HepG2 (cell line): ENCODE data around the gene IER2. TPM values are rescaled to one million over a fixed set of nuclear protein-coding genes. Genes with fewer than 3 reads are reported as not detected.
A peak's percentile ranks its signal among the peaks of the same experiment; 100 is the strongest.

Experiments
- ATRX ChIP-seq: sonication (generic); formaldehyde crosslinking; IDR thresholded peaks from 2 replicates; pipeline ENCODE4 v1.4.0; 2020; ENCODE audit warnings: missing genetic modification reagents, borderline replicate concordance
- CREB1 ChIP-seq, 2 experiments: fragments of 450-650 bp in 1 of 2; IDR thresholded peaks; 2 replicates each; pipeline ENCODE4 v1.6.1; 2016 to 2017; ENCODE audit warnings: control low read depth in 1 of 2, mild to moderate bottlenecking in 1 of 2, missing compliant biosample characterization in 1 of 2, missing genetic modification characterization in 1 of 2
- GPN1 ChIP-seq: sonication (generic); formaldehyde crosslinking; IDR thresholded peaks from 2 replicates; pipeline ENCODE4 v1.5.1; 2020; ENCODE audit warnings: missing genetic modification reagents, borderline replicate concordance
- HMG20A ChIP-seq: IDR thresholded peaks from 2 replicates; pipeline ENCODE4 v1.6.1; 2016; ENCODE audit warnings: borderline replicate concordance
- NCOA5 ChIP-seq: sonication (generic); formaldehyde crosslinking; IDR thresholded peaks from 2 replicates; pipeline ENCODE4 v1.4.0; 2020; ENCODE audit warnings: missing genetic modification reagents
- ONECUT2 ChIP-seq: sonication (generic); formaldehyde crosslinking; IDR thresholded peaks from 2 replicates; pipeline ENCODE4 v1.4.0; 2020; ENCODE audit warnings: missing genetic modification reagents
- PAWR ChIP-seq: sonication (generic); formaldehyde crosslinking; IDR thresholded peaks from 2 replicates; pipeline ENCODE4 v1.4.0; 2020; ENCODE audit warnings: missing genetic modification reagents, mild to moderate bottlenecking, borderline replicate concordance
- PCBP2 ChIP-seq: fragments of 200-400 bp; formaldehyde crosslinking; optimal IDR thresholded peaks from 2 replicates; pipeline ENCODE3; 2018; ENCODE audit warnings: low read length, low read depth; ENCODE audit not compliant: poor library complexity, severe bottlenecking
- ZNF282 ChIP-seq: fragments of 450-650 bp; IDR thresholded peaks from 2 replicates; pipeline ENCODE4 v1.6.1; 2018; ENCODE audit not compliant: partially characterized antibody
- ZNF44 ChIP-seq: sonication (generic); formaldehyde crosslinking; IDR thresholded peaks from 2 replicates; pipeline ENCODE4 v1.5.1; 2020; ENCODE audit warnings: mild to moderate bottlenecking, missing genetic modification reagents
- ZNF766 ChIP-seq: sonication (generic); formaldehyde crosslinking; IDR thresholded peaks from 2 replicates; pipeline ENCODE4 v1.5.0; 2020; ENCODE audit warnings: missing genetic modification reagents, borderline replicate concordance
- polyA plus RNA-seq, 8 experiments: library from polyadenylated mRNA; depleted of rRNA in 3 of 8; stranded (reverse) in 7 of 8; unstranded in 1 of 8; fragments of >200 nt; fragmentation: Illumina TruSeq in 4 of 8; extraction: Trizol in 4 of 8; gene quantifications; 2 replicates each; pipeline versions ENCODE4 v1.2.1 to v1.2.3, GENCODE V29; 2011 to 2016; ENCODE audit warnings: low read depth in 4 of 8, missing spikeins in 1 of 8, mixed read lengths in 1 of 8; ENCODE audit not compliant: insufficient read depth in 1 of 8
- total RNA-seq, 5 experiments: library from RNA; depleted of rRNA; stranded (reverse); fragments of >200 nt; fragmentation: Illumina TruSeq; extraction: Trizol; gene quantifications; 2 replicates each; pipeline ENCODE4 v1.2.3, GENCODE V29; 2016; ENCODE audit warnings: low read depth in 1 of 5
- TF ChIP-seq, protein P1 (sequence below): sonication (generic); formaldehyde crosslinking; IDR thresholded peaks from 2 replicates; pipeline ENCODE4 v1.4.0; 2020; ENCODE audit warnings: missing genetic modification reagents
- TF ChIP-seq, protein P2 (sequence below): sonication (generic); formaldehyde crosslinking; IDR thresholded peaks from 2 replicates; pipeline ENCODE4 v1.4.0; 2020; ENCODE audit warnings: mild to moderate bottlenecking, low read depth, missing genetic modification reagents
- TF ChIP-seq, protein P3 (sequence below): IDR thresholded peaks from 2 replicates; pipeline ENCODE4 v1.4.0; 2020; ENCODE audit warnings: mild to moderate bottlenecking, missing genetic modification reagents
- TF ChIP-seq, protein P4 (sequence below): sonication (generic); formaldehyde crosslinking; IDR thresholded peaks from 2 replicates; pipeline ENCODE4 v1.8.0; 2022; ENCODE audit warnings: mild to moderate bottlenecking, missing genetic modification reagents; ENCODE audit not compliant: insufficient replicate concordance
- TF ChIP-seq, protein P5 (sequence below): sonication (generic); formaldehyde crosslinking; IDR thresholded peaks from 2 replicates; pipeline ENCODE4 v1.4.0; 2020; ENCODE audit warnings: missing genetic modification reagents

Gene IER2
- total and polyA plus RNA-seq, 2 of the 13 experiments (the other 11 are each of a cell fraction or from before 2014, with no cell fraction given) = 10.1 to 14.3 TPM

DNA sequence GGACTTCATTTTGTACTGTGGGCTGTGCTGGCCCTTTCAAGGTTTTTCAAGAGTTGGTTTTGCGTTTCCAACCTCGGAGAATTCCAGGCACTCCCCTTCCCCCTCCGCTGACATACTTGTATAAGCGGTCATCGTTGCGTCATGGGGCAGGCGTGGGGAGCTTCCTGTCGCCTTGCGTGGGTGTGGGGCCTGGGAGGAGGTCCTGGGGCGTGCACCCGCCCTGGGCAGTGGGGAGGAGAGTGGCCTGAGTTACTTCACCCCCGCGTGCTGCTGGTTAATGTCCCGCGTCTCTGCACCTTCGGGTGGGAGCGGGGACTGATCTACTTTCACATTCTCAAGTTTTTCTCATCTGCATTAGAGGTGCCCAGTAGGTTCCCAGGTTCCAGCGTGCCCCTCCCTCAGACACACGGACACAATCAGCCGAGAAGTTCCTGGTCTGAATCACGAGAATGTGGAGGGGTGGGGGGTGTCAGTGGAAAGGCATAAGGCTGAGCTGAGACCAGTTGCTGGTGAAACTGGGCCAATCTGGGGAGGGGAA is 4.1 kb downstream of the IER2 start (continued):
- TF ChIP-seq, protein P1, sequence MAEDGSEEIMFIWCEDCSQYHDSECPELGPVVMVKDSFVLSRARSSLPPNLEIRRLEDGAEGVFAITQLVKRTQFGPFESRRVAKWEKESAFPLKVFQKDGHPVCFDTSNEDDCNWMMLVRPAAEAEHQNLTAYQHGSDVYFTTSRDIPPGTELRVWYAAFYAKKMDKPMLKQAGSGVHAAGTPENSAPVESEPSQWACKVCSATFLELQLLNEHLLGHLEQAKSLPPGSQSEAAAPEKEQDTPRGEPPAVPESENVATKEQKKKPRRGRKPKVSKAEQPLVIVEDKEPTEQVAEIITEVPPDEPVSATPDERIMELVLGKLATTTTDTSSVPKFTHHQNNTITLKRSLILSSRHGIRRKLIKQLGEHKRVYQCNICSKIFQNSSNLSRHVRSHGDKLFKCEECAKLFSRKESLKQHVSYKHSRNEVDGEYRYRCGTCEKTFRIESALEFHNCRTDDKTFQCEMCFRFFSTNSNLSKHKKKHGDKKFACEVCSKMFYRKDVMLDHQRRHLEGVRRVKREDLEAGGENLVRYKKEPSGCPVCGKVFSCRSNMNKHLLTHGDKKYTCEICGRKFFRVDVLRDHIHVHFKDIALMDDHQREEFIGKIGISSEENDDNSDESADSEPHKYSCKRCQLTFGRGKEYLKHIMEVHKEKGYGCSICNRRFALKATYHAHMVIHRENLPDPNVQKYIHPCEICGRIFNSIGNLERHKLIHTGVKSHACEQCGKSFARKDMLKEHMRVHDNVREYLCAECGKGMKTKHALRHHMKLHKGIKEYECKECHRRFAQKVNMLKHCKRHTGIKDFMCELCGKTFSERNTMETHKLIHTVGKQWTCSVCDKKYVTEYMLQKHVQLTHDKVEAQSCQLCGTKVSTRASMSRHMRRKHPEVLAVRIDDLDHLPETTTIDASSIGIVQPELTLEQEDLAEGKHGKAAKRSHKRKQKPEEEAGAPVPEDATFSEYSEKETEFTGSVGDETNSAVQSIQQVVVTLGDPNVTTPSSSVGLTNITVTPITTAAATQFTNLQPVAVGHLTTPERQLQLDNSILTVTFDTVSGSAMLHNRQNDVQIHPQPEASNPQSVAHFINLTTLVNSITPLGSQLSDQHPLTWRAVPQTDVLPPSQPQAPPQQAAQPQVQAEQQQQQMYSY = no peak
- TF ChIP-seq PAWR (no peak), PCBP2 (no peak), ZNF44 (CRISPR knock-in tag) (no peak), ATRX (CRISPR knock-in tag) (no peak), GPN1 (CRISPR knock-in tag) (no peak), CREB1 (IDR thresholded peaks at IDR 0.05) (peak; percentile 61), CREB1 (CRISPR knock-in tag; IDR thresholded peaks at IDR 0.05) (peak; percentile 66; the same call in 1 of the 2 replicates), NCOA5 (CRISPR knock-in tag) (no peak), HMG20A (no peak), ZNF766 (CRISPR knock-in tag) (no peak), ZNF282 (no peak), ONECUT2 (CRISPR knock-in tag) (no peak)
- TF ChIP-seq, protein P2, sequence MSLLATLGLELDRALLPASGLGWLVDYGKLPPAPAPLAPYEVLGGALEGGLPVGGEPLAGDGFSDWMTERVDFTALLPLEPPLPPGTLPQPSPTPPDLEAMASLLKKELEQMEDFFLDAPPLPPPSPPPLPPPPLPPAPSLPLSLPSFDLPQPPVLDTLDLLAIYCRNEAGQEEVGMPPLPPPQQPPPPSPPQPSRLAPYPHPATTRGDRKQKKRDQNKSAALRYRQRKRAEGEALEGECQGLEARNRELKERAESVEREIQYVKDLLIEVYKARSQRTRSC (CRISPR knock-in tag) = no peak
- TF ChIP-seq, protein P3, sequence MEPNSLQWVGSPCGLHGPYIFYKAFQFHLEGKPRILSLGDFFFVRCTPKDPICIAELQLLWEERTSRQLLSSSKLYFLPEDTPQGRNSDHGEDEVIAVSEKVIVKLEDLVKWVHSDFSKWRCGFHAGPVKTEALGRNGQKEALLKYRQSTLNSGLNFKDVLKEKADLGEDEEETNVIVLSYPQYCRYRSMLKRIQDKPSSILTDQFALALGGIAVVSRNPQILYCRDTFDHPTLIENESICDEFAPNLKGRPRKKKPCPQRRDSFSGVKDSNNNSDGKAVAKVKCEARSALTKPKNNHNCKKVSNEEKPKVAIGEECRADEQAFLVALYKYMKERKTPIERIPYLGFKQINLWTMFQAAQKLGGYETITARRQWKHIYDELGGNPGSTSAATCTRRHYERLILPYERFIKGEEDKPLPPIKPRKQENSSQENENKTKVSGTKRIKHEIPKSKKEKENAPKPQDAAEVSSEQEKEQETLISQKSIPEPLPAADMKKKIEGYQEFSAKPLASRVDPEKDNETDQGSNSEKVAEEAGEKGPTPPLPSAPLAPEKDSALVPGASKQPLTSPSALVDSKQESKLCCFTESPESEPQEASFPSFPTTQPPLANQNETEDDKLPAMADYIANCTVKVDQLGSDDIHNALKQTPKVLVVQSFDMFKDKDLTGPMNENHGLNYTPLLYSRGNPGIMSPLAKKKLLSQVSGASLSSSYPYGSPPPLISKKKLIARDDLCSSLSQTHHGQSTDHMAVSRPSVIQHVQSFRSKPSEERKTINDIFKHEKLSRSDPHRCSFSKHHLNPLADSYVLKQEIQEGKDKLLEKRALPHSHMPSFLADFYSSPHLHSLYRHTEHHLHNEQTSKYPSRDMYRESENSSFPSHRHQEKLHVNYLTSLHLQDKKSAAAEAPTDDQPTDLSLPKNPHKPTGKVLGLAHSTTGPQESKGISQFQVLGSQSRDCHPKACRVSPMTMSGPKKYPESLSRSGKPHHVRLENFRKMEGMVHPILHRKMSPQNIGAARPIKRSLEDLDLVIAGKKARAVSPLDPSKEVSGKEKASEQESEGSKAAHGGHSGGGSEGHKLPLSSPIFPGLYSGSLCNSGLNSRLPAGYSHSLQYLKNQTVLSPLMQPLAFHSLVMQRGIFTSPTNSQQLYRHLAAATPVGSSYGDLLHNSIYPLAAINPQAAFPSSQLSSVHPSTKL (CRISPR knock-in tag) = no peak
- TF ChIP-seq, protein P4, sequence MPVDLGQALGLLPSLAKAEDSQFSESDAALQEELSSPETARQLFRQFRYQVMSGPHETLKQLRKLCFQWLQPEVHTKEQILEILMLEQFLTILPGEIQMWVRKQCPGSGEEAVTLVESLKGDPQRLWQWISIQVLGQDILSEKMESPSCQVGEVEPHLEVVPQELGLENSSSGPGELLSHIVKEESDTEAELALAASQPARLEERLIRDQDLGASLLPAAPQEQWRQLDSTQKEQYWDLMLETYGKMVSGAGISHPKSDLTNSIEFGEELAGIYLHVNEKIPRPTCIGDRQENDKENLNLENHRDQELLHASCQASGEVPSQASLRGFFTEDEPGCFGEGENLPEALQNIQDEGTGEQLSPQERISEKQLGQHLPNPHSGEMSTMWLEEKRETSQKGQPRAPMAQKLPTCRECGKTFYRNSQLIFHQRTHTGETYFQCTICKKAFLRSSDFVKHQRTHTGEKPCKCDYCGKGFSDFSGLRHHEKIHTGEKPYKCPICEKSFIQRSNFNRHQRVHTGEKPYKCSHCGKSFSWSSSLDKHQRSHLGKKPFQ (CRISPR knock-in tag) = no peak
- TF ChIP-seq, protein P5, sequence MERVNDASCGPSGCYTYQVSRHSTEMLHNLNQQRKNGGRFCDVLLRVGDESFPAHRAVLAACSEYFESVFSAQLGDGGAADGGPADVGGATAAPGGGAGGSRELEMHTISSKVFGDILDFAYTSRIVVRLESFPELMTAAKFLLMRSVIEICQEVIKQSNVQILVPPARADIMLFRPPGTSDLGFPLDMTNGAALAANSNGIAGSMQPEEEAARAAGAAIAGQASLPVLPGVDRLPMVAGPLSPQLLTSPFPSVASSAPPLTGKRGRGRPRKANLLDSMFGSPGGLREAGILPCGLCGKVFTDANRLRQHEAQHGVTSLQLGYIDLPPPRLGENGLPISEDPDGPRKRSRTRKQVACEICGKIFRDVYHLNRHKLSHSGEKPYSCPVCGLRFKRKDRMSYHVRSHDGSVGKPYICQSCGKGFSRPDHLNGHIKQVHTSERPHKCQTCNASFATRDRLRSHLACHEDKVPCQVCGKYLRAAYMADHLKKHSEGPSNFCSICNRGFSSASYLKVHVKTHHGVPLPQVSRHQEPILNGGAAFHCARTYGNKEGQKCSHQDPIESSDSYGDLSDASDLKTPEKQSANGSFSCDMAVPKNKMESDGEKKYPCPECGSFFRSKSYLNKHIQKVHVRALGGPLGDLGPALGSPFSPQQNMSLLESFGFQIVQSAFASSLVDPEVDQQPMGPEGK (CRISPR knock-in tag) = peak; percentile 79
